HG03060 (cell line): Measurements from ENCODE around the gene NSMCE1.

Source experiments
- ATAC-seq: cut with Tn5 transposase; IDR thresholded peaks from one replicate; pipeline ENCODE4 v1.9.1; 2021; ENCODE audit warnings: low read depth, moderate number of reproducible peaks; ENCODE audit not compliant: unreplicated experiment

Gene NSMCE1

GRCh38 chr16:27199235-27199586 is 69.4 kb downstream of the NSMCE1 start:
- no peak for ATAC-seq

- ATAC-seq, result no peak
These were observed 69.9 kb downstream of the NSMCE1 start for GRCh38 chr16:27198451-27199234.

- no peak for ATAC-seq
These were observed 71.6 kb downstream of the NSMCE1 start for GRCh38 chr16:27197004-27197403.

GRCh38 chr16:27195941-27196595 is 72.5 kb downstream of the NSMCE1 start:
- no peak for ATAC-seq

- ATAC-seq, result no peak
These were observed 73.4 kb downstream of the NSMCE1 start for GRCh38 chr16:27195076-27195741.

- no peak for ATAC-seq
These were observed 75.1 kb downstream of the NSMCE1 start for GRCh38 chr16:27193300-27193990.

GRCh38 chr16:27191352-27191924 is 77.1 kb downstream of the NSMCE1 start:
- ATAC-seq, result no peak

- ATAC-seq, result no peak
These were observed 78.2 kb downstream of the NSMCE1 start for GRCh38 chr16:27190316-27190871.

- no peak for ATAC-seq
These were observed 79.1 kb downstream of the NSMCE1 start for GRCh38 chr16:27189335-27189972.

GRCh38 chr16:27188633-27189032 is 79.9 kb downstream of the NSMCE1 start:
- no peak for ATAC-seq

GRCh38 chr16:27185776-27186130 is 82.8 kb downstream of the NSMCE1 start:
- ATAC-seq, result no peak

- no peak for ATAC-seq
These were observed 85.6 kb downstream of the NSMCE1 start for GRCh38 chr16:27182906-27183405.

GRCh38 chr16:27181019-27181790 is 87.4 kb downstream of the NSMCE1 start:
- ATAC-seq, result no peak

GRCh38 chr16:27179500-27180072 is 89.0 kb downstream of the NSMCE1 start:
- peak; percentile 64 for ATAC-seq

- no peak for ATAC-seq
These were observed 91.4 kb downstream of the NSMCE1 start for GRCh38 chr16:27177031-27177774.

- no peak for ATAC-seq
These were observed 92.7 kb downstream of the NSMCE1 start for GRCh38 chr16:27175888-27176287.
